ENCODE measurements around the gene SLC6A4.

Gene SLC6A4

GRCh38 chr17:30196504-30196903, 39.0 kb downstream of the SLC6A4 start:
- Mint-ChIP-seq H3K4me3 (no peak overlapping the region), H3K4me1 (ENCODE audit: low read depth) (no peaks in the 10 kb centered on the region), H3K9me3 (no peaks in the 10 kb centered on the region), H3K27me3 (ENCODE audit: low read depth) (peaks cover 22% of the 10 kb centered on the region), H3K27ac (no peak overlapping the region), H3K36me3 (ENCODE audit: low read depth) (no peaks in the 10 kb centered on the region)

GRCh38 chr17:30191072-30191471, 44.4 kb downstream of the SLC6A4 start:
- peaks cover 14% of the 10 kb centered on the region for H3K27me3 Mint-ChIP-seq (ENCODE audit: low read depth)
- no peaks in the 10 kb centered on the region for H3K9me3 Mint-ChIP-seq
- peaks cover 8% of the 10 kb centered on the region for H3K36me3 Mint-ChIP-seq (ENCODE audit: low read depth)
- no peak overlapping the region for H3K27ac Mint-ChIP-seq
- H3K4me3 Mint-ChIP-seq: no peak overlapping the region
- H3K4me1 Mint-ChIP-seq (ENCODE audit: low read depth): no peaks in the 10 kb centered on the region

- Mint-ChIP-seq H3K27ac (no peak overlapping the region), H3K36me3 (ENCODE audit: low read depth) (peaks cover 20% of the 10 kb centered on the region), H3K27me3 (ENCODE audit: low read depth) (peaks cover 4% of the 10 kb centered on the region), H3K4me1 (ENCODE audit: low read depth) (no peaks in the 10 kb centered on the region), H3K9me3 (no peaks in the 10 kb centered on the region), H3K4me3 (no peak overlapping the region)
Observed at GRCh38 chr17:30188211-30188939, 47.1 kb downstream of the SLC6A4 start.

GRCh38 chr17:30187573-30187972, 47.9 kb downstream of the SLC6A4 start:
- Mint-ChIP-seq H3K27ac (no peak overlapping the region), H3K4me3 (no peak overlapping the region), H3K36me3 (ENCODE audit: low read depth) (peaks cover 25% of the 10 kb centered on the region), H3K4me1 (ENCODE audit: low read depth) (no peaks in the 10 kb centered on the region), H3K9me3 (no peaks in the 10 kb centered on the region), H3K27me3 (ENCODE audit: low read depth) (no peaks in the 10 kb centered on the region)

GRCh38 chr17:30186761-30187160, 48.7 kb downstream of the SLC6A4 start:
- H3K4me3 Mint-ChIP-seq: no peak overlapping the region
- no peaks in the 10 kb centered on the region for H3K4me1 Mint-ChIP-seq (ENCODE audit: low read depth)
- H3K27ac Mint-ChIP-seq: no peak overlapping the region
- no peaks in the 10 kb centered on the region for H3K9me3 Mint-ChIP-seq
- no peaks in the 10 kb centered on the region for H3K27me3 Mint-ChIP-seq (ENCODE audit: low read depth)
- H3K36me3 Mint-ChIP-seq (ENCODE audit: low read depth): peaks cover 25% of the 10 kb centered on the region

- peaks cover 37% of the 10 kb centered on the region for H3K36me3 Mint-ChIP-seq (ENCODE audit: low read depth)
- peaks cover 12% of the 10 kb centered on the region for H3K4me1 Mint-ChIP-seq (ENCODE audit: low read depth)
- no peak overlapping the region for H3K4me3 Mint-ChIP-seq
- no peaks in the 10 kb centered on the region for H3K27me3 Mint-ChIP-seq (ENCODE audit: low read depth)
- H3K9me3 Mint-ChIP-seq: no peaks in the 10 kb centered on the region
- H3K27ac Mint-ChIP-seq: no peak overlapping the region
Observed at GRCh38 chr17:30176855-30177254, 58.6 kb downstream of the SLC6A4 start.

GRCh38 chr17:30174556-30174955, 60.9 kb downstream of the SLC6A4 start:
- Mint-ChIP-seq H3K4me3 (no peak overlapping the region), H3K4me1 (ENCODE audit: low read depth) (peaks cover 14% of the 10 kb centered on the region), H3K36me3 (ENCODE audit: low read depth) (peaks cover 31% of the 10 kb centered on the region), H3K9me3 (no peaks in the 10 kb centered on the region), H3K27ac (no peak overlapping the region), H3K27me3 (ENCODE audit: low read depth) (no peaks in the 10 kb centered on the region)

- no peak overlapping the region for H3K27ac Mint-ChIP-seq
- no peaks in the 10 kb centered on the region for H3K9me3 Mint-ChIP-seq
- peaks cover 14% of the 10 kb centered on the region for H3K4me1 Mint-ChIP-seq (ENCODE audit: low read depth)
- no peaks in the 10 kb centered on the region for H3K27me3 Mint-ChIP-seq (ENCODE audit: low read depth)
- H3K4me3 Mint-ChIP-seq: no peak overlapping the region
- peaks cover 27% of the 10 kb centered on the region for H3K36me3 Mint-ChIP-seq (ENCODE audit: low read depth)
Observed at GRCh38 chr17:30173649-30174048, 61.8 kb downstream of the SLC6A4 start.

- Mint-ChIP-seq H3K4me3 (no peak overlapping the region), H3K27ac (no peak overlapping the region), H3K27me3 (ENCODE audit: low read depth) (no peaks in the 10 kb centered on the region), H3K4me1 (ENCODE audit: low read depth) (peaks cover 14% of the 10 kb centered on the region), H3K9me3 (no peaks in the 10 kb centered on the region), H3K36me3 (ENCODE audit: low read depth) (peaks cover 21% of the 10 kb centered on the region)
Observed at GRCh38 chr17:30172560-30172959, 62.9 kb downstream of the SLC6A4 start.

- Mint-ChIP-seq H3K27ac (no peak overlapping the region), H3K4me3 (no peak overlapping the region), H3K36me3 (ENCODE audit: low read depth) (peaks cover 18% of the 10 kb centered on the region), H3K4me1 (ENCODE audit: low read depth) (peaks cover 11% of the 10 kb centered on the region), H3K9me3 (no peaks in the 10 kb centered on the region), H3K27me3 (ENCODE audit: low read depth) (no peaks in the 10 kb centered on the region)
Observed at GRCh38 chr17:30170415-30170987, 65.0 kb downstream of the SLC6A4 start.

- no peaks in the 10 kb centered on the region for H3K9me3 Mint-ChIP-seq
- peaks cover 14% of the 10 kb centered on the region for H3K36me3 Mint-ChIP-seq (ENCODE audit: low read depth)
- no peak overlapping the region for H3K4me3 Mint-ChIP-seq
- H3K4me1 Mint-ChIP-seq (ENCODE audit: low read depth): peaks cover 3% of the 10 kb centered on the region
- no peaks in the 10 kb centered on the region for H3K27me3 Mint-ChIP-seq (ENCODE audit: low read depth)
- H3K27ac Mint-ChIP-seq: no peak overlapping the region
Observed at GRCh38 chr17:30165960-30166359, 69.5 kb downstream of the SLC6A4 start.

GRCh38 chr17:30165147-30165546, 70.3 kb downstream of the SLC6A4 start:
- peaks cover 2% of the 10 kb centered on the region for H3K4me1 Mint-ChIP-seq (ENCODE audit: low read depth)
- H3K4me3 Mint-ChIP-seq: no peak overlapping the region
- H3K27me3 Mint-ChIP-seq (ENCODE audit: low read depth): no peaks in the 10 kb centered on the region
- peaks cover 6% of the 10 kb centered on the region for H3K9me3 Mint-ChIP-seq
- H3K36me3 Mint-ChIP-seq (ENCODE audit: low read depth): peaks cover 18% of the 10 kb centered on the region
- no peak overlapping the region for H3K27ac Mint-ChIP-seq

- no peak overlapping the region for H3K27ac Mint-ChIP-seq
- no peak overlapping the region for H3K4me3 Mint-ChIP-seq
- peaks cover 2% of the 10 kb centered on the region for H3K4me1 Mint-ChIP-seq (ENCODE audit: low read depth)
- no peaks in the 10 kb centered on the region for H3K27me3 Mint-ChIP-seq (ENCODE audit: low read depth)
- H3K9me3 Mint-ChIP-seq: peaks cover 11% of the 10 kb centered on the region
- H3K36me3 Mint-ChIP-seq (ENCODE audit: low read depth): peaks cover 24% of the 10 kb centered on the region
Observed at GRCh38 chr17:30164531-30164930, 71.0 kb downstream of the SLC6A4 start.

GRCh38 chr17:30161601-30162000, 73.9 kb downstream of the SLC6A4 start:
- Mint-ChIP-seq H3K9me3 (peaks cover 16% of the 10 kb centered on the region), H3K27ac (no peak overlapping the region), H3K4me3 (no peak overlapping the region), H3K27me3 (ENCODE audit: low read depth) (no peaks in the 10 kb centered on the region), H3K4me1 (ENCODE audit: low read depth) (peaks cover 3% of the 10 kb centered on the region), H3K36me3 (ENCODE audit: low read depth) (peaks cover 43% of the 10 kb centered on the region)

GRCh38 chr17:30160419-30161172, 74.9 kb downstream of the SLC6A4 start:
- H3K4me3 Mint-ChIP-seq: no peak overlapping the region
- no peaks in the 10 kb centered on the region for H3K27me3 Mint-ChIP-seq (ENCODE audit: low read depth)
- no peak overlapping the region for H3K27ac Mint-ChIP-seq
- peaks cover 3% of the 10 kb centered on the region for H3K4me1 Mint-ChIP-seq (ENCODE audit: low read depth)
- peaks cover 43% of the 10 kb centered on the region for H3K36me3 Mint-ChIP-seq (ENCODE audit: low read depth)
- peaks cover 16% of the 10 kb centered on the region for H3K9me3 Mint-ChIP-seq
